OCI-LY3 (cell line): Measurements from ENCODE around the gene ATG9B.

Experiments
- H2AFZ ChIP-seq: fragments of 200-600, 300-600 bp; shearing (Covaris generic); 2 replicates; pipeline ENCODE4 v1.6.0; 2014; ENCODE audit warnings: antibody characterized with exemption, low read depth, low read length
- H3K27ac ChIP-seq: fragments of 200-600, 300-600 bp; sonication (generic); 2 replicates; pipeline ENCODE4 v1.5.1; 2014; ENCODE audit warnings: mild to moderate bottlenecking, low read length, moderate library complexity, mixed read lengths
- H3K27me3 ChIP-seq: fragments of 200-600, 300-600 bp; sonication (generic); 2 replicates; pipeline ENCODE4 v1.6.1; 2014; ENCODE audit warnings: low read depth, low read length, mixed read lengths
- H3K36me3 ChIP-seq: fragments of 200-600, 300-600 bp; sonication (generic); replicated peaks from 2 replicates; pipeline ENCODE3; 2014; ENCODE audit warnings: low read depth, low read length, mixed read lengths
- H3K4me1 ChIP-seq: fragments of 300-600, 200-600 bp; sonication (generic); 2 replicates; pipeline ENCODE4 v1.6.1; 2014; ENCODE audit warnings: low read length, mixed read lengths
- H3K4me2 ChIP-seq: fragments of 200-600, 300-600 bp; sonication (generic); 2 replicates; pipeline ENCODE4 v1.6.1; 2014; ENCODE audit warnings: low read length, mixed read lengths
- H3K4me3 ChIP-seq: fragments of 300-600, 200-600 bp; sonication (generic); 2 replicates; pipeline ENCODE4 v1.5.1; 2014; ENCODE audit warnings: antibody characterized with exemption, mild to moderate bottlenecking, low read length, moderate library complexity
- H3K79me2 ChIP-seq: fragments of 300-600, 200-600 bp; shearing (Covaris generic); 2 replicates; pipeline ENCODE4 v1.6.1; 2014; ENCODE audit warnings: mild to moderate bottlenecking, low read length, mixed read lengths
- H3K9ac ChIP-seq: fragments of 300-600, 200-600 bp; shearing (Covaris generic); 2 replicates; pipeline ENCODE4 v1.6.0; 2014; ENCODE audit warnings: mild to moderate bottlenecking, low read length, moderate library complexity
- H3K9me3 ChIP-seq: fragments of 200-600, 300-600 bp; shearing (Covaris generic); 2 replicates; pipeline ENCODE4 v1.6.1; 2014; ENCODE audit warnings: low read length, mixed read lengths; ENCODE audit not compliant: insufficient read depth
- H4K20me1 ChIP-seq: fragments of 200-600, 300-600 bp; sonication (generic); 2 replicates; pipeline ENCODE4 v1.6.1; 2016; ENCODE audit warnings: low read length, mixed read lengths; ENCODE audit not compliant: insufficient read depth
- CTCF ChIP-seq: fragments of 200-600, 300-600 bp; sonication (generic); IDR thresholded peaks from 2 replicates; pipeline ENCODE4 v1.5.1; 2014; ENCODE audit warnings: antibody characterized with exemption, low read length, low read depth
- EZH2phosphoT487 ChIP-seq: fragments of 200-600 bp; shearing (Covaris generic); IDR thresholded peaks from 2 replicates; pipeline ENCODE4 v1.6.1; 2018; ENCODE audit warnings: antibody characterized with exemption, mixed run types, low read depth

ATG9B gene

DNA sequence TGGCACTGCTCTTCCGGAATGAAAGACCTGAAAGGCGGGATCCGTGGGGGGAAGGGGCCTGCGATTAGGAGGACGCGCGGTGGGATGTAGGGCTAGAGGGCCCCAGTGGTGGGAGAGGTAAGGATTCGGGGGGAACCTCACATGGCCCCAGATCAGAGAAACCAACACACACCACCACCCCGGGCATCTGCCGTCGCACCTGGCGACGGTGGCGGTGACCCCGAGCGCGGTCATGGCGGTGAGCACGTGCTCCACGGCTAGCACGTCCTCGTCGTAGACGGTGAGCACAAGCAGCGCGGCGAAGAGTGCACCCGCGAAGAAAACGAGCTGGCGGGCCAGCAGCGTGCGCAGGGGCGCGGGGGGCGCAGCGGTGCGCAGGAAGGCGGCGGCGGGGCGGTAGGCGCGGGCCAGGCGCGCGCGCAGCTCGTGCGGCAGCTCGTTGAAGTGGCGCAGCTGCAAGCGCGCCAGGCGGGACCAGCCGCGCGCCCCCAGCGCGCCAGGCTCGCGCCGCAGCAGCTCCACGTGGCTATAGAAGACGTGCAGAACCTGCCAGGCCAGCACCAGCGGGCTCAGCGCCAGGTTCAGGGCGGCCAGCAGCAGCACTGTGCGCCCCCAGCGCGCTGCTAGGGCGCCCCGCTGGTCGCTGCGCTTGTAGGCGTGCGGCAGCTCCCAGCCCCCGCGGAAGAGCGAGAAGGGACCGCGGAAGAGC is 5.7 kb downstream of the ATG9B start:
- peak overlapping the region; percentile 82 for H2AFZ ChIP-seq
- H3K4me1 ChIP-seq = peaks cover 7% of the 10 kb centered on the region; the same call in 1 of the 2 replicates

GRCh38 chr7:151017953-151018420 is 6.3 kb downstream of the ATG9B start:
- H3K9ac ChIP-seq = peak overlapping the region; percentile 63
- peak; percentile 93 for TF ChIP-seq CTCF
- no peak for TF ChIP-seq EZH2phosphoT487
- H3K4me3 ChIP-seq = peak overlapping the region; percentile 79
- no peaks in the 10 kb centered on the region for H4K20me1 ChIP-seq
- H3K27me3 ChIP-seq = 0 out of 2 replicates have a peak, but pooled peaks cover 6% of the 10 kb centered on the region
- peak overlapping the region; percentile 94 for H3K4me2 ChIP-seq
- peaks cover 7% of the 10 kb centered on the region; the same call in 1 of the 2 replicates for H3K4me1 ChIP-seq
- H3K79me2 ChIP-seq = no peaks in the 10 kb centered on the region
- no peaks in the 10 kb centered on the region for H3K36me3 ChIP-seq
- H2AFZ ChIP-seq = peak overlapping the region; percentile 82
- H3K9me3 ChIP-seq = no peaks in the 10 kb centered on the region
- H3K27ac ChIP-seq = no peak overlapping the region

More for the DNA sequence above, 5.7 kb downstream of the ATG9B start:
- Histone ChIP-seq H4K20me1 (no peaks in the 10 kb centered on the region), H3K79me2 (no peaks in the 10 kb centered on the region), H3K4me3 (peak overlapping the region; percentile 79), H3K27ac (no peak overlapping the region), H3K4me2 (peak overlapping the region; percentile 94), H3K36me3 (no peaks in the 10 kb centered on the region), H3K9me3 (no peaks in the 10 kb centered on the region), H3K9ac (peak overlapping the region; percentile 63), H3K27me3 (0 out of 2 replicates have a peak, but pooled peaks cover 6% of the 10 kb centered on the region)
- TF ChIP-seq EZH2phosphoT487 (no peak), CTCF (no peak)

GRCh38 chr7:151017370-151017952 is 6.8 kb downstream of the ATG9B start:
- H3K27ac ChIP-seq = no peak overlapping the region
- no peaks in the 10 kb centered on the region for H3K9me3 ChIP-seq
- H2AFZ ChIP-seq = peak overlapping the region; percentile 82
- H3K36me3 ChIP-seq = no peaks in the 10 kb centered on the region
- TF ChIP-seq EZH2phosphoT487 (no peak), CTCF (no peak)
- H3K4me1 ChIP-seq = peaks cover 7% of the 10 kb centered on the region; the same call in 1 of the 2 replicates
- 0 out of 2 replicates have a peak, but pooled peaks cover 6% of the 10 kb centered on the region for H3K27me3 ChIP-seq
- no peaks in the 10 kb centered on the region for H3K79me2 ChIP-seq
- no peaks in the 10 kb centered on the region for H4K20me1 ChIP-seq
- H3K4me2 ChIP-seq = peak overlapping the region; percentile 94
- peak overlapping the region; percentile 79 for H3K4me3 ChIP-seq
- H3K9ac ChIP-seq = peak overlapping the region; percentile 63

DNA sequence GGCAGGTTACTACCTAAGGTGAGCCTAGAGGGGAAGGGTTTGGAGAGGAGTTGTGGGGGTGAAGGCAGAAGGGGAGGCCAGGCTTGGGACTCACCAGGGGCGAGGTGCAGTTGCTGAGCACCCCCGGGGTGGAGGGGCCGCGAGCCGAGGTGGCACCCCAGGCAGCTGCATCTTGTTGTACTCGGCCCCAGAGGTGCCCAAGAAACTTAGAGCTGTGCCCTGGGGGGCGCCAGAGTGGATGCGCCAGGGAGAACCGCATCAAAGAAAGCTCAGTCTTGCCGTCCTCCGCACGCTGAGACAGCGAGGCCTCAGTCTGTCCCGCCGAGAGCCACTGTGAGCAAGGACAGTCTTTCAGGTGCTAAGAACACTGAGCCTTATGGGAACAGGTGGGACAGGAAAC is 7.4 kb downstream of the ATG9B start:
- H3K9ac ChIP-seq = no peak overlapping the region
- no peaks in the 10 kb centered on the region for H3K9me3 ChIP-seq
- H3K79me2 ChIP-seq = no peaks in the 10 kb centered on the region
- 0 out of 2 replicates have a peak, but pooled peaks cover 6% of the 10 kb centered on the region for H3K27me3 ChIP-seq
- peaks cover 7% of the 10 kb centered on the region; the same call in 1 of the 2 replicates for H3K4me1 ChIP-seq
- no peak overlapping the region for H3K27ac ChIP-seq
- no peaks in the 10 kb centered on the region for H3K36me3 ChIP-seq
- TF ChIP-seq CTCF (no peak; the same call in 1 of the 2 replicates), EZH2phosphoT487 (no peak)
- no peak overlapping the region for H3K4me3 ChIP-seq
- H3K4me2 ChIP-seq = 0 out of 2 replicates have a peak overlapping the region, but pooled peaks have one; percentile 94
- no peaks in the 10 kb centered on the region for H4K20me1 ChIP-seq
- no peak overlapping the region for H2AFZ ChIP-seq
